Right atrium auricular region (tissue), 2 donors: Measurements from ENCODE around the gene SYCP2. TPM values are rescaled to one million over a fixed set of nuclear protein-coding genes. Genes with fewer than 3 reads are reported as not detected.

Experiments
- DNase-seq: peaks from one replicate; pipeline ENCODE4 v3.0.0-alpha.2; 2019; ENCODE audit warnings: low spot score
- H3K27ac ChIP-seq, 2 donors: fragments of 200-600 bp; sonication (generic); 1 replicate in 1 of 2; 2 replicates in 1 of 2; pipeline ENCODE4 v1.5.1; 2016 to 2019
- H3K27me3 ChIP-seq, 2 donors: fragments of 200-600 bp; sonication (generic); one replicate each; pipeline versions ENCODE4 v1.5.1 to v1.6.0; 2017 to 2019
- H3K36me3 ChIP-seq: fragments of 200-600 bp; sonication (generic); one replicate; pipeline ENCODE4 v1.5.1; 2016
- H3K4me1 ChIP-seq, 2 donors: fragments of 200-600 bp; sonication (generic); one replicate each; pipeline versions ENCODE4 v1.5.1 to v1.6.0; 2017 to 2019
- H3K4me3 ChIP-seq, 2 donors: fragments of 200-600 bp; sonication (generic); 1 replicate in 1 of 2; 2 replicates in 1 of 2; pipeline ENCODE4 v1.5.1; 2017 to 2019; ENCODE audit warnings: mild to moderate bottlenecking in 1 of 2, moderate library complexity in 1 of 2
- H3K9me3 ChIP-seq, 2 donors: fragments of 200-600 bp; sonication (generic); one replicate each; pipeline ENCODE4 v1.5.1; 2019
- CTCF ChIP-seq, 2 donors: fragments of 200-600 bp; sonication (generic); IDR thresholded peaks; one replicate each; pipeline ENCODE4 v1.5.1; 2019; ENCODE audit warnings: antibody characterized with exemption in 2 of 2
- total RNA-seq, 2 donors: library from RNA; depleted of rRNA; stranded (reverse); fragments of >200 nt; gene quantifications; one replicate each; pipeline ENCODE4 v1.1.0, GENCODE V29; 2016

The SYCP2 gene
- total RNA-seq, 2 donors from 2014 or later, result 0.56 to 0.79 TPM

DNA sequence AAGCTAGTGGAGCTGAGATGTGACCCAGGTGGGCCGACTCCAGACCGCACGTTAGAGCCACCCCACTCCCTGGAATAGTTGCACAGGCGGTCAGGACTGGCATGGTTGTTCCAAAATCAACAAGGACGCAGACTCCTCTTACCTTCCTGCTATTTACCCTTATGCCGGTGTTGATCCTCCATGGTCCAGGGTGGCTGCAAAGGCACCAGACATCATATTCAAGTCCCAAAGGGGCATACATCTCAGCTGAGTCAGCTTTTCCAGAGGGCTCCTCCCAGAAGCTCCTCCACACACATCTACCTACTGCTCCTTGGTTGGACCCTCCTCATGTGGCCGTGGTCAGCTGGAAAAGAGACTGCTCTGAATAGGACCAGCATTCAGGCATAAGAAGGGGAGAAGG lies 112.2 kb downstream of the SYCP2 start:
- Histone ChIP-seq H3K9me3 (no peaks in the 10 kb centered on the region), H3K36me3 (no peaks in the 10 kb centered on the region), H3K4me3 (no peak overlapping the region), H3K27me3 (no peaks in the 10 kb centered on the region), H3K4me1 (peaks cover 0 to 61% of the 10 kb centered on the region in 2 donors), H3K27ac (peak overlapping the region in 1 of 2 donors; percentile 18)
- no peak for TF ChIP-seq CTCF (IDR thresholded peaks at IDR 0.05)
- no peak for DNase-seq

- Histone ChIP-seq H3K4me1 (peaks cover 0 to 55% of the 10 kb centered on the region in 2 donors), H3K27me3 (no peaks in the 10 kb centered on the region), H3K36me3 (no peaks in the 10 kb centered on the region), H3K4me3 (no peak overlapping the region), H3K9me3 (no peaks in the 10 kb centered on the region), H3K27ac (peak overlapping the region; percentile 22 to 45)
- DNase-seq, result peak; percentile 58
- no peak for TF ChIP-seq CTCF (IDR thresholded peaks at IDR 0.05)
These were observed 113.0 kb downstream of the SYCP2 start for GRCh38 chr20:59820204-59821041.

- Histone ChIP-seq H3K27me3 (no peaks in the 10 kb centered on the region), H3K4me1 (peaks cover 0 to 47% of the 10 kb centered on the region in 2 donors), H3K9me3 (no peaks in the 10 kb centered on the region), H3K27ac (peak overlapping the region in 1 of 2 donors; percentile 45), H3K36me3 (no peaks in the 10 kb centered on the region), H3K4me3 (no peak overlapping the region)
- DNase-seq, result peak; percentile 48
- TF ChIP-seq CTCF (IDR thresholded peaks at IDR 0.05), result no peak
These were observed 113.8 kb downstream of the SYCP2 start for GRCh38 chr20:59819496-59820203.

DNA sequence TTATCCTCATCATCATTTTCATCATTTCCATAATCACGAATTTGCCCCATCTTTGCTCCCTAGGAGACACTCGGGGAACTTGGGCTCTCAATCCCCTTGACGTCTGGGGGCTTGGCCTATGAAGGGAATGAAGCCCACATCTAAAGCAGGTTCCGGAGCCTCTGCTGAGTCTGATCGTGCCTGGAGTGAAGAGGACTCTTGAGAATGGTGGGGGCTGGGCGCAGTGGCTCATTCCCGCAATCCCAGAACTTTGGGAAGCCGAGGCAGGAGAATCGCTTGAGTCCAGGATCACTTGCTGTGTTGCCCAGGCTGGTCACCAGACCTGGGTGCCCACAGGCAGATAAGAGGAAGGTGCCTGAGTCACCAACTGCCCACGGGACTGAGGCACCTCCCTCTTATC lies 114.5 kb downstream of the SYCP2 start:
- no peaks in the 10 kb centered on the region for H3K27me3 ChIP-seq
- peaks cover 0 to 40% of the 10 kb centered on the region in 2 donors for H3K4me1 ChIP-seq
- peak; percentile 30 for DNase-seq
- H3K4me3 ChIP-seq, result no peak overlapping the region
- no peaks in the 10 kb centered on the region for H3K9me3 ChIP-seq
- no peaks in the 10 kb centered on the region for H3K36me3 ChIP-seq
- H3K27ac ChIP-seq, result no peak overlapping the region
- TF ChIP-seq CTCF (IDR thresholded peaks at IDR 0.05), result no peak

DNA sequence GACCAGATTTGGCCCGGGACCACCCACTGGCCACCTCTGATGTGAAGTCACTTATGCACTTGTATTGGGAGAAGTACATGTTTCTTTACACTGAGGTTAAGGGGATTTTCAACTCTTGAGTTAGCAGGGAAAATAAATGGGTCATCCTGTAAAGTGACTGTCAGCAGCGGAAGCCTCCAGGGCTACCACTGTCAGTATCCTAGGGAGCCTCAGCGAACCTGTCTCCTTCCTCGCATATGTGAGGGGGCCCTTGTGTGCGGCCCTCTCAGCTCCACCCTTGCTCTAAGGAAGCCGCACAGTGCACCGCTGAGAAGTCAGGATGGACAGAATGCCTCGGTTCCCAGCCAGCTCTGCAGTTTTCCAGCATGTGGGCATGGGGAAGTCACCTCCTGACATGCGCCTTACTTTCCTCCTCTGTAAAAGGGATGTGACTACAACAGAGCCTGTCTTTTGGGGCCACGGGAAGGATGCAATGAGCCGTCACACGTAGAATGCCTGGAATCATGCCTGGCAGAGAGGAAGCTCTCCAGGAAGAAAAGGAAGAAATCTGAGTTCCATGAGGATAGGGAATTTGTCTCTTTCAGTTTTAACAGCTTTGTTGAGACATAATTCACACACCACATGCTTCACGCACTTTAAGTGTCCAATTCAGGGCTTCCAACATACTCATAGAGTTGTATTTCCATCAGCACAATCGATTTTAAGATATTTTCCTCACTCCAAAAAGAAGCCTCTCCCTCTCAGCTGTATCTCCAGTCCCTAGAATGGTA lies 115.4 kb downstream of the SYCP2 start:
- Histone ChIP-seq H3K4me3 (no peak overlapping the region), H3K27me3 (no peaks in the 10 kb centered on the region)
- DNase-seq, result peak; percentile 36

More for the DNA sequence above, 115.4 kb downstream of the SYCP2 start:
- Histone ChIP-seq H3K9me3 (no peaks in the 10 kb centered on the region), H3K36me3 (no peaks in the 10 kb centered on the region), H3K4me1 (peaks cover 0 to 31% of the 10 kb centered on the region in 2 donors), H3K27ac (no peak overlapping the region)
- TF ChIP-seq CTCF (IDR thresholded peaks at IDR 0.05), result no peak
